Fibroblast of lung (primary cell): ENCODE results near the gene IGF1R. TPM values are rescaled to one million over a fixed set of nuclear protein-coding genes. Genes with fewer than 3 reads are reported as not detected.
A peak's percentile ranks its signal among the peaks of the same experiment; 100 is the strongest.

Experiments
- DNase-seq, 2 donors: peaks; one replicate each; pipeline versions ENCODE4 v3.0.0 to v3.0.0-alpha.2; 2010; ENCODE audit warnings: low read depth in 2 of 2
- H2AFZ ChIP-seq: 2 replicates; pipeline ENCODE4 v1.5.1; 2012; ENCODE audit warnings: low read length, control low read depth, inconsistent platforms
- H3K27ac ChIP-seq: 2 replicates; pipeline ENCODE4 v1.5.1; 2011; ENCODE audit warnings: low read length, control low read depth; ENCODE audit not compliant: insufficient read depth
- H3K27me3 ChIP-seq: 2 replicates; pipeline ENCODE4 v1.5.1; 2011; ENCODE audit warnings: mild to moderate bottlenecking, low read length; ENCODE audit not compliant: control insufficient read depth, insufficient read depth
- H3K36me3 ChIP-seq: 2 replicates; pipeline ENCODE4 v1.5.1; 2011; ENCODE audit warnings: low read length; ENCODE audit not compliant: control insufficient read depth, insufficient read depth
- H3K4me1 ChIP-seq: 2 replicates; pipeline ENCODE4 v1.5.1; 2011; ENCODE audit warnings: low read length; ENCODE audit not compliant: control insufficient read depth, insufficient read depth; ENCODE audit errors: extremely low read depth
- H3K4me2 ChIP-seq: 2 replicates; pipeline ENCODE4 v1.5.1; 2011; ENCODE audit warnings: low read length, control low read depth; ENCODE audit not compliant: insufficient read depth; ENCODE audit errors: extremely low read depth
- H3K4me3 ChIP-seq, 4 experiments: fragments of 200-600 bp in 1 of 4; sonication (generic) in 1 of 4; replicated peaks in 1 of 4; 2 replicates each; pipeline ENCODE4 v1.5.1; 2011 to 2016; ENCODE audit warnings: low read length in 4 of 4, low read depth in 3 of 4, mild to moderate bottlenecking in 3 of 4, control low read depth in 2 of 4, inconsistent platforms in 1 of 4, mixed read lengths in 1 of 4; ENCODE audit not compliant: insufficient read depth in 1 of 4; ENCODE audit errors: control extremely low read depth in 1 of 4
- H3K79me2 ChIP-seq: 2 replicates; pipeline ENCODE4 v1.5.1; 2012; ENCODE audit warnings: mild to moderate bottlenecking, low read length, inconsistent platforms; ENCODE audit not compliant: control insufficient read depth, insufficient read depth
- H3K9ac ChIP-seq: 2 replicates; pipeline ENCODE4 v1.5.1; 2011; ENCODE audit warnings: mild to moderate bottlenecking, low read length, control low read depth; ENCODE audit not compliant: insufficient read depth
- H3K9me3 ChIP-seq: 2 replicates; pipeline ENCODE4 v1.5.1; 2012; ENCODE audit warnings: low read depth, low read length; ENCODE audit not compliant: control insufficient read depth, insufficient read depth
- H4K20me1 ChIP-seq: 2 replicates; pipeline ENCODE4 v1.5.1; 2011; ENCODE audit warnings: low read length; ENCODE audit not compliant: control insufficient read depth, insufficient read depth; ENCODE audit errors: extremely low read depth
- CTCF ChIP-seq, 2 donors: IDR thresholded peaks in 1 of 2; conservative IDR thresholded peaks in 1 of 2; 1 replicate in 1 of 2; 2 replicates in 1 of 2; pipeline ENCODE4 v1.5.1; 2011 to 2012; ENCODE audit warnings: low read length in 2 of 2, control low read depth in 1 of 2, inconsistent platforms in 1 of 2, low read depth in 1 of 2, mild to moderate bottlenecking in 1 of 2
- EZH2 ChIP-seq: IDR thresholded peaks from 2 replicates; pipeline ENCODE4 v1.5.1; 2012; ENCODE audit warnings: low read length, control low read depth, mild to moderate bottlenecking; ENCODE audit errors: missing control alignments
- polyA plus RNA-seq, 2 donors: library from polyadenylated mRNA; depleted of rRNA in 1 of 2; stranded (reverse) in 1 of 2; unstranded in 1 of 2; fragments of >200 nt; gene quantifications; 2 replicates each; pipeline ENCODE4 v1.2.1, GENCODE V29; 2011 to 2012; ENCODE audit warnings: missing spikeins in 1 of 2
- total RNA-seq: library from RNA; depleted of rRNA; stranded (reverse); fragments of >200 nt; gene quantifications from 2 replicates; pipeline ENCODE4 v1.2.1, GENCODE V29; 2014

Gene IGF1R
- total and polyA plus RNA-seq, 2 donors (not counting 1 experiment from before 2014, with no cell fraction given) = 14.6 to 28.6 TPM

DNA sequence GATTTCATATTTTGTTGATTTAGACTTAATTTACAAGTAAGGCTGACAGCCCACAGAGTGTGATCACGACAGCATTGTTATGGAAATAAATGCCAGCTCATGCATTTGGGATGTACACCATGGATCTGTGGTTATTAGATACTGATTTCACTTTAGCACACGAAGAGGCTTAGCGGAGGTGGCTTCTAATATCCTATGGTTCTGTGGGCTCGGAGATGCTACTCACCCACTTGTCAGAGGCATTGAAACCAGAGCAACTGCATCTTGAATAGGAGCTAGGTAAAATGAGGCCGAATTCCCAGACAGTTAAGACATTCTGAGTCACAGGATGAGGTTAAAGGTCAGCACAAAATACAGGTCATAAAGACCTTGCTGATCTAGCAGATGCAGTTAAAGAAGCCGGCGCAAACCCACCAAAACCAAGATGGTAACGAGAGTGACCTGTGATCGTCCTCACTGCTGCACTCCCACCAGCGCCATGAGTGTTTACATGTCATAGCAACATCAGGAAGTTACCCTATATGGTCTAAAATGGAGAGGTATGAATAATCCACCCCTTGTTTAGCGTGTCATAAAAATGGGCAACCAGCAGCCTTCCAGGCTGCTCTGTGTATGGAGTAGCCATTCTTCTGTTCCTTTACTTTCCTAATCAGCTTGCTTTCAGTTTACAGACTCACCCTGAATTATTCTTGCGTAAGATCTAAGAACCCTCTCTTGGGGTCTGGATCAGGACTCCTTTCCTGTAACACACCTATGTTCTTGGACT is 241.8 kb downstream of the IGF1R start:
- H3K9me3 ChIP-seq = no peaks in the 10 kb centered on the region
- no peaks in the 10 kb centered on the region for H4K20me1 ChIP-seq
- peaks cover 5% of the 10 kb centered on the region for H3K79me2 ChIP-seq
- H2AFZ ChIP-seq = no peak overlapping the region
- peak overlapping the region; percentile 5 for H3K9ac ChIP-seq
- peaks cover 12% of the 10 kb centered on the region for H3K4me1 ChIP-seq
- peak overlapping the region; percentile 60 for H3K4me2 ChIP-seq
- peaks cover 2% of the 10 kb centered on the region for H3K36me3 ChIP-seq
- peak; percentile 75 to 100 for DNase-seq
- no peaks in the 10 kb centered on the region for H3K27me3 ChIP-seq
- H3K4me3 ChIP-seq = peak overlapping the region in 2 of 4 experiments; percentile 19 to 22
- TF ChIP-seq EZH2 = no peak
- no peak for TF ChIP-seq CTCF (conservative IDR thresholded peaks at IDR 0.05 in 1 of 2, IDR thresholded peaks at IDR 0.05 in 1 of 2; ENCODE audit: low read depth in 1 of 2, low read length in 2 of 2)
- H3K27ac ChIP-seq = peak overlapping the region; percentile 71

- no peak for DNase-seq
- no peak for TF ChIP-seq EZH2
- no peak for TF ChIP-seq CTCF (conservative IDR thresholded peaks at IDR 0.05 in 1 of 2, IDR thresholded peaks at IDR 0.05 in 1 of 2; ENCODE audit: low read depth in 1 of 2, low read length in 2 of 2)
- Histone ChIP-seq H3K79me2 (peaks cover 5% of the 10 kb centered on the region), H3K27ac (no peak overlapping the region), H2AFZ (no peak overlapping the region), H3K4me3 (no peak overlapping the region), H3K4me2 (no peak overlapping the region), H3K4me1 (peaks cover 19% of the 10 kb centered on the region), H3K27me3 (no peaks in the 10 kb centered on the region), H3K9me3 (no peaks in the 10 kb centered on the region), H4K20me1 (no peaks in the 10 kb centered on the region), H3K9ac (no peak overlapping the region), H3K36me3 (peaks cover 2% of the 10 kb centered on the region)
These were observed 243.0 kb downstream of the IGF1R start for GRCh38 chr15:98891301-98891700.

GRCh38 chr15:98893401-98893800 is 245.1 kb downstream of the IGF1R start:
- no peak overlapping the region for H3K4me3 ChIP-seq
- no peaks in the 10 kb centered on the region for H4K20me1 ChIP-seq
- peaks cover 2% of the 10 kb centered on the region for H3K36me3 ChIP-seq
- H3K9me3 ChIP-seq = no peaks in the 10 kb centered on the region
- no peak overlapping the region for H3K27ac ChIP-seq
- H3K9ac ChIP-seq = no peak overlapping the region
- peaks cover 3% of the 10 kb centered on the region for H3K79me2 ChIP-seq
- no peak overlapping the region for H3K4me2 ChIP-seq
- TF ChIP-seq CTCF (conservative IDR thresholded peaks at IDR 0.05 in 1 of 2, IDR thresholded peaks at IDR 0.05 in 1 of 2; ENCODE audit: low read depth in 1 of 2, low read length in 2 of 2) = no peak
- no peak for TF ChIP-seq EZH2
- H3K27me3 ChIP-seq = no peaks in the 10 kb centered on the region
- peak in 1 of 2 donors; percentile 63 for DNase-seq
- H3K4me1 ChIP-seq = peaks cover 30% of the 10 kb centered on the region
- no peak overlapping the region for H2AFZ ChIP-seq
